HepG2 (cell line): ENCODE measurements around the gene MBD4.

Experiments
- PATZ1 ChIP-seq: sonication (generic); formaldehyde crosslinking; IDR thresholded peaks from 2 replicates; pipeline ENCODE4 v1.4.0; 2020; ENCODE audit warnings: missing genetic modification reagents
- SAP130 ChIP-seq: IDR thresholded peaks from 2 replicates; pipeline ENCODE4 v1.6.1; 2016; ENCODE audit warnings: low read depth
- SRF ChIP-seq: IDR thresholded peaks from 2 replicates; pipeline ENCODE4 v1.6.1; 2011; ENCODE audit warnings: mild to moderate bottlenecking, low read depth, low read length, moderate library complexity
- ZKSCAN8 ChIP-seq: IDR thresholded peaks from 2 replicates; pipeline ENCODE4 v1.6.1; 2016; ENCODE audit warnings: borderline replicate concordance, missing genetic modification reagents, missing compliant biosample characterization

GRCh38 chr3:129476586-129476985, 36.8 kb upstream of the MBD4 start:
- no peak for TF ChIP-seq PATZ1 (CRISPR knock-in tag)
- no peak for TF ChIP-seq SRF
- no peak for TF ChIP-seq ZKSCAN8 (CRISPR knock-in tag)
- TF ChIP-seq SAP130 (CRISPR knock-in tag), result no peak
